ENCODE results near the gene RXFP1. TPM values are rescaled to one million over a fixed set of nuclear protein-coding genes. Genes with fewer than 3 reads are reported as not detected.
A peak's percentile ranks its signal among the peaks of the same experiment; 100 is the strongest.

RXFP1 gene
- total RNA-seq, 1 donor from 2014 or later, result 0.11 TPM

- DNase-seq (ENCODE audit: low read depth), result peak; percentile 97
Observed at GRCh38 chr4:158670975-158671664, 149.4 kb downstream of the RXFP1 start.

- DNase-seq (ENCODE audit: low read depth), result no peak
Observed at GRCh38 chr4:158671665-158671914, 149.9 kb downstream of the RXFP1 start, which contains the start of gene C4orf46. Gene C4orf46 (minus strand): TSS chr4:158671887. CDS start chr4:158671801, 86 bp downstream.

- peak; percentile 100 for DNase-seq (ENCODE audit: low read depth)
Observed at GRCh38 chr4:158671915-158672806, 150.5 kb downstream of the RXFP1 start, which contains the start of gene ETFDH. Gene ETFDH (plus strand): TSS chr4:158672296. CDS start chr4:158672457, 161 bp downstream.

GRCh38 chr4:158673633-158674032 lies 152.0 kb downstream of the RXFP1 start:
- DNase-seq (ENCODE audit: low read depth), result no peak

GRCh38 chr4:158676076-158676475 lies 154.4 kb downstream of the RXFP1 start:
- DNase-seq (ENCODE audit: low read depth), result no peak

GRCh38 chr4:158678767-158679166 lies 157.1 kb downstream of the RXFP1 start:
- DNase-seq (ENCODE audit: low read depth), result no peak

GRCh38 chr4:158681629-158682028 lies 159.9 kb downstream of the RXFP1 start:
- DNase-seq (ENCODE audit: low read depth), result no peak

- peak; percentile 70 for DNase-seq (ENCODE audit: low read depth)
Observed at GRCh38 chr4:158682066-158682465, 160.4 kb downstream of the RXFP1 start.

- no peak for DNase-seq (ENCODE audit: low read depth)
Observed at GRCh38 chr4:158688813-158689212, 167.1 kb downstream of the RXFP1 start.

Other genes with a start within 250 kb of the RXFP1 start
- 33.7 and 34.2 TPM in 2 replicates for gene C4orf46, start 150.0 kb downstream of the RXFP1 start, total RNA-seq
- gene ETFDH, start 150.4 kb downstream of the RXFP1 start, total RNA-seq, result 21.9 and 25.4 TPM in 2 replicates
- 48.2 and 51.6 TPM in 2 replicates for gene PPID, start 201.5 kb downstream of the RXFP1 start, total RNA-seq
- 21.3 and 42.9 TPM in 2 replicates for gene FNIP2, start 247.1 kb downstream of the RXFP1 start, total RNA-seq